Loucy (cell line): Measurements from ENCODE around the gene AGAP1.

Source experiments
- EZH2phosphoT487 ChIP-seq: fragments of 200-600 bp; IDR thresholded peaks from 2 replicates; pipeline ENCODE4 v1.6.1; 2018; ENCODE audit warnings: antibody characterized with exemption, mild to moderate bottlenecking, moderate library complexity, borderline replicate concordance
- TF ChIP-seq, protein P1 (sequence below): fragments of 200-600 bp; sonication (generic); conservative IDR thresholded peaks from 2 replicates; pipeline ENCODE4 v1.5.1; 2014; ENCODE audit warnings: mild to moderate bottlenecking, antibody characterized with exemption, low read length

DNA sequence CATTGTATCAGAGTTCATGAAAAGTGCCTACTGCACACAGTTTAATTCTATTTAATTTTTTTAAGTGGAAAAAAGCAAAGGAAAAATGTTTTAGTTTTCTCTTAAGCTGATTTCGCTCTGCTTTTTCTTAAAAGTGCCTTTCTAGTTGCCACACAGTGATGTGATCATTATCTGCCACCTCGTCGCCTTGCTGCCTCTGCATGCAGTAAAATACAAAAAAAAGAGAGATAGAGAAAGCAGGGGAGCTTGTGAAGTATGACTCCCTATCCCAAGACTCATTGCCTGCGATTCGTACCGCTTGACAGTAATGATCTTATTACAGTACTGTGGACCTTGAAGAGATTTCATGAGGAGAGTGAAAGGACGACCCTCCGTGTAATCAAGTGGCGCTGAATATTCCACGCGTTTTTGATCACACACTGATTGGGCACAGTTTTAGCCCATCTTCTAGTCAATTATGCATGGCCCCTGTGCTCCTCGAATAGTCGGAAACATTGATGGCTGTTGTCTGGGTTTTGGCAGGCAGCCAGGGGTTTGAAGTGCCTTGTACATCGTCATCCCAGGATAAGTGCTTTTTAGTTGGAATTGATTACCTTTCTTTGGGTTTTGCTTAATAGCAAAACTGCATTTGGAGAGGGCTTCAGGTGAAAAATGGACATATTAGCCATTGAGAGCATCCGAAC, 486.1 kb downstream of the AGAP1 start:
- TF ChIP-seq, protein P1, sequence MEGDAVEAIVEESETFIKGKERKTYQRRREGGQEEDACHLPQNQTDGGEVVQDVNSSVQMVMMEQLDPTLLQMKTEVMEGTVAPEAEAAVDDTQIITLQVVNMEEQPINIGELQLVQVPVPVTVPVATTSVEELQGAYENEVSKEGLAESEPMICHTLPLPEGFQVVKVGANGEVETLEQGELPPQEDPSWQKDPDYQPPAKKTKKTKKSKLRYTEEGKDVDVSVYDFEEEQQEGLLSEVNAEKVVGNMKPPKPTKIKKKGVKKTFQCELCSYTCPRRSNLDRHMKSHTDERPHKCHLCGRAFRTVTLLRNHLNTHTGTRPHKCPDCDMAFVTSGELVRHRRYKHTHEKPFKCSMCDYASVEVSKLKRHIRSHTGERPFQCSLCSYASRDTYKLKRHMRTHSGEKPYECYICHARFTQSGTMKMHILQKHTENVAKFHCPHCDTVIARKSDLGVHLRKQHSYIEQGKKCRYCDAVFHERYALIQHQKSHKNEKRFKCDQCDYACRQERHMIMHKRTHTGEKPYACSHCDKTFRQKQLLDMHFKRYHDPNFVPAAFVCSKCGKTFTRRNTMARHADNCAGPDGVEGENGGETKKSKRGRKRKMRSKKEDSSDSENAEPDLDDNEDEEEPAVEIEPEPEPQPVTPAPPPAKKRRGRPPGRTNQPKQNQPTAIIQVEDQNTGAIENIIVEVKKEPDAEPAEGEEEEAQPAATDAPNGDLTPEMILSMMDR: no peak
- TF ChIP-seq EZH2phosphoT487: no peak
